PC-9 (cell line): Measurements from ENCODE around the gene TFRC. TPM values are rescaled to one million over a fixed set of nuclear protein-coding genes. Genes with fewer than 3 reads are reported as not detected.

Experiments
- BruUV-seq: library from RNA; stranded (reverse); fragments of 400-500 nt; replicated peaks from 2 replicates; lab custom pipeline; 2021; lab: Mats Ljungman, UMichigan
- CTCF ChIA-PET: fragments of 300-600 bp; sonication (Branson Sonifier 250); formaldehyde crosslinking; loops from one replicate; lab custom pipeline; 2022; ENCODE audit warnings: antibody characterized with exemption; lab: Charles Lee
- POLR2A ChIA-PET: fragments of 300-600 bp; sonication (Branson Sonifier 250); formaldehyde crosslinking; loops from one replicate; lab custom pipeline; 2022; ENCODE audit warnings: antibody characterized with exemption; ENCODE audit not compliant: unreplicated experiment; lab: Charles Lee
- DNase-seq, 2 experiments: peaks; one replicate each; pipeline versions ENCODE4 v3.0.0 to v3.0.0-alpha.2; 2015 to 2022; ENCODE audit warnings: mixed read lengths in 1 of 2
- H2AFZ ChIP-seq: fragments of 200-600 bp; sonication (generic); 2 replicates; pipeline ENCODE4 v1.8.1; 2017; ENCODE audit warnings: antibody characterized with exemption
- H3F3A ChIP-seq: fragments of 200-600 bp; sonication (generic); 2 replicates; pipeline ENCODE4 v1.8.1; 2017; ENCODE audit warnings: antibody characterized with exemption, mild to moderate bottlenecking, low read depth; ENCODE audit not compliant: insufficient read depth
- H3K27ac ChIP-seq: fragments of 200-600 bp; sonication (generic); 2 replicates; pipeline ENCODE4 v1.6.1; 2016; ENCODE audit warnings: mixed run types
- H3K27me3 ChIP-seq: fragments of 200-600 bp; sonication (generic); 2 replicates; pipeline ENCODE4 v1.6.1; 2016; ENCODE audit warnings: low read depth, mixed run types; ENCODE audit not compliant: insufficient read depth
- H3K36me3 ChIP-seq: fragments of 200-600 bp; sonication (generic); 2 replicates; pipeline ENCODE4 v1.6.1; 2016; ENCODE audit warnings: low read depth, mixed run types
- H3K4me1 ChIP-seq: fragments of 200-600 bp; sonication (generic); replicated peaks from 2 replicates; pipeline ENCODE4 v1.6.1; 2016; ENCODE audit warnings: mixed run types; ENCODE audit not compliant: insufficient read depth
- H3K4me2 ChIP-seq: fragments of 200-600 bp; sonication (generic); 2 replicates; pipeline ENCODE4 v1.6.1; 2017; ENCODE audit warnings: mixed run types
- H3K4me3 ChIP-seq: fragments of 200-600 bp; sonication (generic); 2 replicates; pipeline ENCODE4 v1.6.1; 2016; ENCODE audit warnings: mixed run types
- H3K79me2 ChIP-seq: fragments of 200-600 bp; sonication (generic); 2 replicates; pipeline ENCODE4 v1.6.1; 2017; ENCODE audit warnings: low read depth, mixed run types
- H3K9me2 ChIP-seq: fragments of 200-600 bp; sonication (generic); 2 replicates; pipeline ENCODE4 v1.8.1; 2017; ENCODE audit warnings: mild to moderate bottlenecking; ENCODE audit not compliant: insufficient read depth
- H3K9me3 ChIP-seq: fragments of 200-600 bp; sonication (generic); 2 replicates; pipeline ENCODE4 v1.8.1; 2016; ENCODE audit warnings: low read depth; ENCODE audit not compliant: insufficient read depth
- H4K20me1 ChIP-seq: fragments of 200-600 bp; sonication (generic); 2 replicates; pipeline ENCODE4 v1.8.1; 2017; ENCODE audit not compliant: insufficient read depth
- EZH2 ChIP-seq: fragments of 200-600 bp; sonication (generic); IDR thresholded peaks from 2 replicates; pipeline ENCODE4 v1.8.0; 2017; ENCODE audit warnings: antibody characterized with exemption, low read depth
- intact Hi-C: fragments of 100-400 bp; cut with micrococcal nuclease; formaldehyde crosslinking; loops from one replicate; pipeline ENCODE4 v1.10.0; 2022; ENCODE audit not compliant: unreplicated experiment
- total RNA-seq: library from RNA; stranded (reverse); gene quantifications from 2 replicates; pipeline ENCODE4 v1.2.3, GENCODE V29; 2021
- TF ChIP-seq, protein P1 (sequence below): fragments of 200-600 bp; sonication (generic); conservative IDR thresholded peaks from 2 replicates; pipeline ENCODE4 v1.6.1; 2017; ENCODE audit warnings: mixed run types, antibody characterized with exemption, mild to moderate bottlenecking, moderate library complexity

TFRC gene
- total RNA-seq, 1 experiment from 2014 or later: 195 TPM

GRCh38 chr3:196044513-196044912, 37.4 kb downstream of the TFRC start:
- H3K4me2 ChIP-seq: no peak overlapping the region
- peaks cover 12% of the 10 kb centered on the region for H3K36me3 ChIP-seq
- CTCF ChIA-PET: interaction anchor here (0.6 kb wide), 3 partner anchors 83 to 205 kb away, joined by 3 to 4 read pairs (median 4); no protein-coding TSS in a partner anchor
- no peaks in the 10 kb centered on the region for H3K4me1 ChIP-seq
- no peaks in the 10 kb centered on the region; the same call in 1 of the 2 replicates for H3K9me3 ChIP-seq
- BruUV-seq: no TSS peak
- no peaks in the 10 kb centered on the region for H3K9me2 ChIP-seq
- H3F3A ChIP-seq: peaks cover 40% of the 10 kb centered on the region
- no peak for TF ChIP-seq EZH2
- TF ChIP-seq, protein P1, sequence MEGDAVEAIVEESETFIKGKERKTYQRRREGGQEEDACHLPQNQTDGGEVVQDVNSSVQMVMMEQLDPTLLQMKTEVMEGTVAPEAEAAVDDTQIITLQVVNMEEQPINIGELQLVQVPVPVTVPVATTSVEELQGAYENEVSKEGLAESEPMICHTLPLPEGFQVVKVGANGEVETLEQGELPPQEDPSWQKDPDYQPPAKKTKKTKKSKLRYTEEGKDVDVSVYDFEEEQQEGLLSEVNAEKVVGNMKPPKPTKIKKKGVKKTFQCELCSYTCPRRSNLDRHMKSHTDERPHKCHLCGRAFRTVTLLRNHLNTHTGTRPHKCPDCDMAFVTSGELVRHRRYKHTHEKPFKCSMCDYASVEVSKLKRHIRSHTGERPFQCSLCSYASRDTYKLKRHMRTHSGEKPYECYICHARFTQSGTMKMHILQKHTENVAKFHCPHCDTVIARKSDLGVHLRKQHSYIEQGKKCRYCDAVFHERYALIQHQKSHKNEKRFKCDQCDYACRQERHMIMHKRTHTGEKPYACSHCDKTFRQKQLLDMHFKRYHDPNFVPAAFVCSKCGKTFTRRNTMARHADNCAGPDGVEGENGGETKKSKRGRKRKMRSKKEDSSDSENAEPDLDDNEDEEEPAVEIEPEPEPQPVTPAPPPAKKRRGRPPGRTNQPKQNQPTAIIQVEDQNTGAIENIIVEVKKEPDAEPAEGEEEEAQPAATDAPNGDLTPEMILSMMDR: no peak
- intact Hi-C loops: no loop called here
- no peak overlapping the region for H2AFZ ChIP-seq
- no peaks in the 10 kb centered on the region for H3K27me3 ChIP-seq
- H3K4me3 ChIP-seq: no peak overlapping the region
- DNase-seq: peak in 1 of 2 experiments; percentile 22
- POLR2A ChIA-PET: interaction anchor here (0.6 kb wide), 1 partner anchor 31 kb away, joined by 11 read pairs; no protein-coding TSS in a partner anchor
- H4K20me1 ChIP-seq: peaks cover 7% of the 10 kb centered on the region
- no peak overlapping the region for H3K27ac ChIP-seq
- H3K79me2 ChIP-seq: no peaks in the 10 kb centered on the region

DNA sequence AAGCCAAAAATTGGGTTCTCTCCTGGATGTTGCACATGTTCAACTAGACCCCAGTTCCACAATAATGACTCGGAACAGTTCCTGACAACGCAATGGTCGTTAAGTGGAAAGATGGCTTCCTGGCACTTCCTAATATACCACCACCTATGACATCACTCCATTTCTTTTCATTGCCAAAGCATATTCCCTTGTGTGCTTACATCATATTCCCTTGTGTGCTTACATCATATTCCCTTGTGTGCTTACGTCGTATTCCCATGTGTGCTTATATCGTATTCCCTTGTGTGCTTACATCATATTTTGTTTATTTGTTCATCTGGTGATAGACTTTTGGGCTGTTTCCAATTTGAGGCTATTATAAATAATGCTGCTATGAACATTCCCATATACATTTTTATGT, 39.2 kb downstream of the TFRC start:
- Histone ChIP-seq H3K27ac (no peak overlapping the region), H3K4me2 (no peak overlapping the region), H3K79me2 (no peaks in the 10 kb centered on the region), H2AFZ (no peak overlapping the region), H3K36me3 (no peaks in the 10 kb centered on the region), H4K20me1 (no peaks in the 10 kb centered on the region), H3K9me2 (no peaks in the 10 kb centered on the region), H3K4me3 (no peak overlapping the region), H3K4me1 (no peaks in the 10 kb centered on the region), H3F3A (peaks cover 28% of the 10 kb centered on the region), H3K9me3 (no peaks in the 10 kb centered on the region; the same call in 1 of the 2 replicates), H3K27me3 (no peaks in the 10 kb centered on the region)
- TF ChIP-seq EZH2: no peak
- TF ChIP-seq, protein P1: no peak
- BruUV-seq: no TSS peak
- POLR2A ChIA-PET: no interaction called here
- DNase-seq: no peak
- CTCF ChIA-PET: no interaction called here
- intact Hi-C loops: no loop called here

GRCh38 chr3:196039359-196039758, 42.5 kb downstream of the TFRC start:
- Histone ChIP-seq H3K79me2 (no peaks in the 10 kb centered on the region), H3K4me3 (no peak overlapping the region), H3K4me2 (no peak overlapping the region), H3K9me2 (no peaks in the 10 kb centered on the region), H3K27me3 (no peaks in the 10 kb centered on the region), H2AFZ (no peak overlapping the region), H3K36me3 (no peaks in the 10 kb centered on the region), H3K27ac (no peak overlapping the region), H3F3A (peaks cover 10% of the 10 kb centered on the region), H3K9me3 (no peaks in the 10 kb centered on the region; the same call in 1 of the 2 replicates), H3K4me1 (no peaks in the 10 kb centered on the region), H4K20me1 (no peaks in the 10 kb centered on the region)
- CTCF ChIA-PET: no interaction called here
- intact Hi-C loops: no loop called here
- POLR2A ChIA-PET: no interaction called here
- DNase-seq: no peak
- no TSS peak for BruUV-seq
- no peak for TF ChIP-seq EZH2
- TF ChIP-seq, protein P1: no peak
